K562 treated with DMSO at 1 percent for 4 hours (cell line): ENCODE data around the gene PDCD1. TPM values are rescaled to one million over a fixed set of nuclear protein-coding genes. Genes with fewer than 3 reads are reported as not detected.

Source experiments
- total RNA-seq: library from RNA; unstranded; fragments of 300-600 nt; gene quantifications from 2 replicates; pipeline ENCODE4 v1.2.3, GENCODE V29; 2022; ENCODE audit not compliant: insufficient read depth

PDCD1 gene
- 0.77 TPM in 1 of 2 replicates, not detected in the other for total RNA-seq

GRCh38 chr2:241858206-241859016 lies at the start of gene PDCD1:
Gene PDCD1, minus strand, starts transcription at chr2:241858894. Its CDS starts 56 bp downstream, at chr2:241858838.

GRCh38 chr2:241869087-241869961 lies 10.6 kb upstream of the PDCD1 start, which contains the start of gene RTP5:
Gene RTP5, plus strand, starts transcription at chr2:241869729. Its CDS starts 28 bp downstream, at chr2:241869757.

GRCh38 chr2:241808721-241809382 lies 49.8 kb downstream of the PDCD1 start, which contains the start of gene NEU4:
Gene NEU4, plus strand, starts transcription at chr2:241809193. Its CDS starts 5,292 bp downstream, at chr2:241814485.

Other genes with a start within 250 kb of the PDCD1 start
- 28.0 and 35.8 TPM in 2 replicates for gene THAP4, start 221.7 kb downstream of the PDCD1 start, total RNA-seq
- gene ATG4B, start 221.2 kb downstream of the PDCD1 start, total RNA-seq, result 45.5 and 51.2 TPM in 2 replicates
- gene DTYMK, start 172.1 kb downstream of the PDCD1 start, total RNA-seq, result 76.6 and 86.8 TPM in 2 replicates
- 9.6 and 14.5 TPM in 2 replicates for gene ING5, start 156.9 kb downstream of the PDCD1 start, total RNA-seq
- 12.8 and 15.1 TPM in 2 replicates for gene D2HGDH, start 124.3 kb downstream of the PDCD1 start, total RNA-seq
- gene GAL3ST2, start 82.1 kb downstream of the PDCD1 start, total RNA-seq, result 1.0 TPM in 1 of 2 replicates, not detected in the other
- 2.4 TPM in 1 of 2 replicates, not detected in the other for gene NEU4, start 49.7 kb downstream of the PDCD1 start, total RNA-seq
- not detected in 2 replicates for gene RTP5, start 10.8 kb upstream of the PDCD1 start, total RNA-seq